Measurements from ENCODE around the gene SCN3A.

- TF ChIP-seq, protein P1, sequence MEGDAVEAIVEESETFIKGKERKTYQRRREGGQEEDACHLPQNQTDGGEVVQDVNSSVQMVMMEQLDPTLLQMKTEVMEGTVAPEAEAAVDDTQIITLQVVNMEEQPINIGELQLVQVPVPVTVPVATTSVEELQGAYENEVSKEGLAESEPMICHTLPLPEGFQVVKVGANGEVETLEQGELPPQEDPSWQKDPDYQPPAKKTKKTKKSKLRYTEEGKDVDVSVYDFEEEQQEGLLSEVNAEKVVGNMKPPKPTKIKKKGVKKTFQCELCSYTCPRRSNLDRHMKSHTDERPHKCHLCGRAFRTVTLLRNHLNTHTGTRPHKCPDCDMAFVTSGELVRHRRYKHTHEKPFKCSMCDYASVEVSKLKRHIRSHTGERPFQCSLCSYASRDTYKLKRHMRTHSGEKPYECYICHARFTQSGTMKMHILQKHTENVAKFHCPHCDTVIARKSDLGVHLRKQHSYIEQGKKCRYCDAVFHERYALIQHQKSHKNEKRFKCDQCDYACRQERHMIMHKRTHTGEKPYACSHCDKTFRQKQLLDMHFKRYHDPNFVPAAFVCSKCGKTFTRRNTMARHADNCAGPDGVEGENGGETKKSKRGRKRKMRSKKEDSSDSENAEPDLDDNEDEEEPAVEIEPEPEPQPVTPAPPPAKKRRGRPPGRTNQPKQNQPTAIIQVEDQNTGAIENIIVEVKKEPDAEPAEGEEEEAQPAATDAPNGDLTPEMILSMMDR (IDR thresholded peaks at IDR 0.05), result no peak
- TF ChIP-seq TCF7L2 (IDR thresholded peaks at IDR 0.05; ENCODE audit: low read depth, low read length) (no peak), POLR2AphosphoS5 (IDR thresholded peaks at IDR 0.05; ENCODE audit: low read depth, low read length) (no peak)
- TF ChIP-seq, protein P2, sequence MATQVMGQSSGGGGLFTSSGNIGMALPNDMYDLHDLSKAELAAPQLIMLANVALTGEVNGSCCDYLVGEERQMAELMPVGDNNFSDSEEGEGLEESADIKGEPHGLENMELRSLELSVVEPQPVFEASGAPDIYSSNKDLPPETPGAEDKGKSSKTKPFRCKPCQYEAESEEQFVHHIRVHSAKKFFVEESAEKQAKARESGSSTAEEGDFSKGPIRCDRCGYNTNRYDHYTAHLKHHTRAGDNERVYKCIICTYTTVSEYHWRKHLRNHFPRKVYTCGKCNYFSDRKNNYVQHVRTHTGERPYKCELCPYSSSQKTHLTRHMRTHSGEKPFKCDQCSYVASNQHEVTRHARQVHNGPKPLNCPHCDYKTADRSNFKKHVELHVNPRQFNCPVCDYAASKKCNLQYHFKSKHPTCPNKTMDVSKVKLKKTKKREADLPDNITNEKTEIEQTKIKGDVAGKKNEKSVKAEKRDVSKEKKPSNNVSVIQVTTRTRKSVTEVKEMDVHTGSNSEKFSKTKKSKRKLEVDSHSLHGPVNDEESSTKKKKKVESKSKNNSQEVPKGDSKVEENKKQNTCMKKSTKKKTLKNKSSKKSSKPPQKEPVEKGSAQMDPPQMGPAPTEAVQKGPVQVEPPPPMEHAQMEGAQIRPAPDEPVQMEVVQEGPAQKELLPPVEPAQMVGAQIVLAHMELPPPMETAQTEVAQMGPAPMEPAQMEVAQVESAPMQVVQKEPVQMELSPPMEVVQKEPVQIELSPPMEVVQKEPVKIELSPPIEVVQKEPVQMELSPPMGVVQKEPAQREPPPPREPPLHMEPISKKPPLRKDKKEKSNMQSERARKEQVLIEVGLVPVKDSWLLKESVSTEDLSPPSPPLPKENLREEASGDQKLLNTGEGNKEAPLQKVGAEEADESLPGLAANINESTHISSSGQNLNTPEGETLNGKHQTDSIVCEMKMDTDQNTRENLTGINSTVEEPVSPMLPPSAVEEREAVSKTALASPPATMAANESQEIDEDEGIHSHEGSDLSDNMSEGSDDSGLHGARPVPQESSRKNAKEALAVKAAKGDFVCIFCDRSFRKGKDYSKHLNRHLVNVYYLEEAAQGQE (IDR thresholded peaks at IDR 0.05; ENCODE audit: insufficient read depth in 1 of 2, low read depth in 2 of 2, low read length in 1 of 2), result no peak
Observed at GRCh38 chr2:165224941-165225340, 21.1 kb upstream of the SCN3A start.
